ENCODE measurements around the gene ERBB3.

The ERBB3 gene

DNA sequence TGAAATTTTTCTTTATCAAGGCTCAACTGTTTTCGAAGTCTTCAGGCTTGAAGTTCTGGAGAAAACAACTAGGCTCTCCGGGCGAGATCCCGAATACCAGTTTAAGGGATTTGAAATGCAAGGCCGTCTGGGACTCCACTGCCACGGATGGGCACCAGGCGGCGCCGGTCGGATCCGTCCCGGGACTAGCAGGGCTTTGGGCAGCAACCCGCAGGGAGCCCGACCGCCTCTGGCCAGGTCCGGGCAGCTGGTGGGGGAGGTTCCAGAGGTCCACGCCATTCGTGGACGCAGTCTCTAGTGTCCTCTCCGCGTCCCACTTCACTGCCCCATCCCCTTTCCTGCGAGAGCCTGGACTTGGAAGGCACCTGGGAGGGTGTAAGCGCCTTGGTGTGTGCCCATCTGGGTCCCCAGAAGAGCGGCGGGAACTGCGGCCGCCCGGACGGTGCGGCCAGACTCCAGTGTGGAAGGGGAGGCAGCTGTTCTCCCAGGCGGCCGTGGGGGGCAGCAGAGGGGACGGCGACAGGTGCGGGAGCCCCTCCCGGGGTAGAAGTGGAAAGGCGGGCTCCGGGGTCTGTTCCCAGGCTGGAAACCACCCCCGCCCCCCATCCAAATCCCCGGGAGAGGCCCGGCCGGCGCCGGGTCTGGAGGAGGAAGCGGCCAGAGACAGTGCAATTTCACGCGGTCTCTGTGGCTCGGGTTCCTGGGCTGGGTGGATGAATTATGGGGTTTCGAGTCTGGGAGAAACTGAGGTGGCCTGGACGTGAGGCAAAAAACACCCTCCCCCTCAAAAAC, 838 bp upstream of the ERBB3 start (continued):
- TF ChIP-seq MEIS1 (CRISPR knock-in tag; IDR thresholded peaks at IDR 0.05; ENCODE audit: borderline replicate concordance) (no peak), ZNF560 (tag by site-specific recombination; IDR thresholded peaks at IDR 0.05; ENCODE audit: borderline replicate concordance) (no peak)

- no peaks in the 10 kb centered on the region; the same call in 1 of the 2 replicates for H3K4me1 ChIP-seq (ENCODE audit: control insufficient read depth, insufficient read depth, low read length)
- CTCF ChIA-PET: interaction anchor here (0.6 to 3.3 kb wide), 6 partner anchors 10 to 41 kb away, joined by 3 to 26 read pairs (median 4); partner anchors contain the start of gene PA2G4
- peak overlapping the region; percentile 40 for H3K4me3 ChIP-seq (ENCODE audit: low read depth, low read length)
- TF ChIP-seq ZNF394 (tag by site-specific recombination; IDR thresholded peaks at IDR 0.05; ENCODE audit: borderline replicate concordance): no peak
- no peak for TF ChIP-seq ZNF623 (tag by site-specific recombination; IDR thresholded peaks at IDR 0.05)
- TF ChIP-seq, protein P1, sequence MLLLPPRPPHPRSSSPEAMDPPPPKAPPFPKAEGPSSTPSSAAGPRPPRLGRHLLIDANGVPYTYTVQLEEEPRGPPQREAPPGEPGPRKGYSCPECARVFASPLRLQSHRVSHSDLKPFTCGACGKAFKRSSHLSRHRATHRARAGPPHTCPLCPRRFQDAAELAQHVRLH (tag by site-specific recombination; IDR thresholded peaks at IDR 0.05): 0 out of 2 replicates have a peak, but pooled peaks have one; percentile 29
- 0 out of 2 replicates have a peak, but pooled peaks have one; percentile 33 for TF ChIP-seq ZNF10 (tag by site-specific recombination; IDR thresholded peaks at IDR 0.05)
- TF ChIP-seq ZNF513 (tag by site-specific recombination; IDR thresholded peaks at IDR 0.05): no peak
- TF ChIP-seq MYNN (tag by site-specific recombination; IDR thresholded peaks at IDR 0.05; ENCODE audit: borderline replicate concordance): no peak
- peak; percentile 43; the same call in 1 of the 2 replicates for TF ChIP-seq GLIS1 (tag by site-specific recombination; IDR thresholded peaks at IDR 0.05)
- peak; percentile 99 for TF ChIP-seq ZNF664 (tag by site-specific recombination; IDR thresholded peaks at IDR 0.05)
- TF ChIP-seq HOXC10 (CRISPR knock-in tag; IDR thresholded peaks at IDR 0.05): 0 out of 2 replicates have a peak, but pooled peaks have one; percentile 54
- peak; percentile 94 for TF ChIP-seq PRDM10 (tag by site-specific recombination; IDR thresholded peaks at IDR 0.05)
- no peak for TF ChIP-seq ZNF184 (tag by site-specific recombination; IDR thresholded peaks at IDR 0.05)
- TF ChIP-seq KLF8 (tag by site-specific recombination; IDR thresholded peaks at IDR 0.05): no peak
- peak overlapping the region; percentile 64; the same call in 1 of the 2 replicates for H3K27ac ChIP-seq (ENCODE audit: extremely low read depth, low read depth, low read length)
- H3K36me3 ChIP-seq (ENCODE audit: control insufficient read depth in 2 of 2, insufficient read depth in 1 of 2, low read length in 2 of 2): no peaks in the 10 kb centered on the region
- POLR2A ChIA-PET: interaction anchor here (0.6 to 4.6 kb wide), 4 partner anchors 20 to 76 kb away, joined by 3 to 54 read pairs (median 5); partner anchors contain the start of gene PA2G4
- H3K9me3 ChIP-seq (ENCODE audit: control insufficient read depth, insufficient read depth, low read depth, low read length): no peaks in the 10 kb centered on the region
Observed at GRCh38 chr12:56080556-56081138, 682 bp downstream of the ERBB3 start.

Measured in HEK293 (cell line).